Islet of Langerhans (tissue), 1 donor: Measurements from ENCODE around the gene EIF2B1.

Experiments used
- FAIRE-seq: peaks from one replicate; lab custom pipeline; 2011; peaks lifted over from hg19 to GRCh38; lab: Jason Lieb, UNC

EIF2B1 gene

GRCh38 chr12:123633379-123634141, at the start of gene EIF2B1, which contains the start of gene GTF2H3:
Gene EIF2B1, minus strand, starts transcription at chr12:123633686. Its CDS starts 129 bp downstream, at chr12:123633557.
Gene GTF2H3, plus strand, starts transcription at chr12:123633829. Its CDS starts 31 bp downstream, at chr12:123633860.
- FAIRE-seq: no peak

GRCh38 chr12:123681605-123682004, 48.1 kb upstream of the EIF2B1 start:
- no peak for FAIRE-seq

DNA sequence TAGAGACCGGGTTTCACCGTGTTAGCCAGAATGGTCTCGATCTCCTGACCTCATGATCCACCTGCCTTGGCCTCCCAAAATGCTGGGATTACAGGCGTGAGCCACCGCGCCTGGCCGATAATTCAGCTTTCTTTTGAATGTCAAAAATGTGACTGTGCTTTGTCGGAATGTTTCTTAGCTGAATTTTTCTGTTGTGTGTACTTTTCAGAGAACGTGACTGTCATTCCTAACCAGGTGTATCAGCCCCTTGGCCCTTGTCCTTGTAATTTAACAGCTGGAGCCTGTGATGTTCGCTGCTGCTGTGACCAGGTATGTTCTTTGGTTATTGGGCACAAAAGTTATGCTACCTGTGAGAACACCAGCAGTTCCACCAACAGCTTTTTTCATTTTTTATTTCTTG, 45.5 kb upstream of the EIF2B1 start:
- no peak for FAIRE-seq

GRCh38 chr12:123676616-123677320, 43.3 kb upstream of the EIF2B1 start:
- no peak for FAIRE-seq

GRCh38 chr12:123675436-123675835, 42.0 kb upstream of the EIF2B1 start:
- FAIRE-seq: no peak

- FAIRE-seq: no peak
Measured at GRCh38 chr12:123671876-123672275, 38.4 kb upstream of the EIF2B1 start.

DNA sequence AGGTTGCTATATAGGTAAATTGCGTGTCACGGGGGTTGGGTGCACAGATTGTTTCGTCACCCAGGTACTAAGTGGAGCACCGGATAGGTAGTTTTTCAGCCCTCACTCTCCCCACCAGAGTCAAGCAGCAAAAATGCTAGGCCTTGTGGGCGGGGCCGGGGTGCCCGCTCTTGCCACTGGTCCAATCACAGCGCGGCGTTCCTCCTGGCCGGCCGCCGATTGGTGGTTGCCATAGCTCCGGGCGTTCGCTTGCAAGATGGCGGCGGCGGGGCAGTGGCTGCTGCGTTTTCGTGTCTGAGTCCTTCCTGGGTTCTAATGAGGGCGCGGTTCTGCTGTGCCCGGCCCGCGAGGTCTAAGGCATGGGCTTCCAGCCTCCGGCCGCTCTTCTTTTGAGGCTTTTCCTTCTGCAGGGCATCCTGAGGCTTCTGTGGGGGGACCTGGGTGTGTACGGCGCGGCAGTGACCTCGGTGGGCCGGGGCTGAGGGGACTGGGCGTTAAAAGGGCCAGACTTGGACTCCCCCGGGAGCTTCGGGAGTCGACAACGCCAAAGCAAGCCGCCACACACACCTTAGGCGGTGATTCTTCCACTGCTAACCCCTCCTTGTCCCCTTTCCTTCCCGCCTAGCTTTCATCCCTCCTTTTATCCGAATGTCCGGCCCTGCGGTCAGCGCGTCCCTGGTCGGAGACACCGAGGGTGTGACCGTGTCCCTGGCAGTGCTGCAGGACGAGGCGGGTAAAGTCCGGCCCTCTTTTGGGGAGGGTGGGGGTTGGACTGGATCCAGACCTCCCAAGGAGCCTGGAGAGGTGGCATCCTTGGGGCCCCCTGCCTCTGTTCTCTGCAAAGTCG, 37.6 kb upstream of the EIF2B1 start, which contains the start of gene TCTN2:
TCTN2 (plus strand) TSS at position 232 of the 847 bp plus-strand sequence; CDS start at position 360, 128 bp downstream.
- no peak for FAIRE-seq

- no peak for FAIRE-seq
Measured at GRCh38 chr12:123667771-123668170, 34.3 kb upstream of the EIF2B1 start.

DNA sequence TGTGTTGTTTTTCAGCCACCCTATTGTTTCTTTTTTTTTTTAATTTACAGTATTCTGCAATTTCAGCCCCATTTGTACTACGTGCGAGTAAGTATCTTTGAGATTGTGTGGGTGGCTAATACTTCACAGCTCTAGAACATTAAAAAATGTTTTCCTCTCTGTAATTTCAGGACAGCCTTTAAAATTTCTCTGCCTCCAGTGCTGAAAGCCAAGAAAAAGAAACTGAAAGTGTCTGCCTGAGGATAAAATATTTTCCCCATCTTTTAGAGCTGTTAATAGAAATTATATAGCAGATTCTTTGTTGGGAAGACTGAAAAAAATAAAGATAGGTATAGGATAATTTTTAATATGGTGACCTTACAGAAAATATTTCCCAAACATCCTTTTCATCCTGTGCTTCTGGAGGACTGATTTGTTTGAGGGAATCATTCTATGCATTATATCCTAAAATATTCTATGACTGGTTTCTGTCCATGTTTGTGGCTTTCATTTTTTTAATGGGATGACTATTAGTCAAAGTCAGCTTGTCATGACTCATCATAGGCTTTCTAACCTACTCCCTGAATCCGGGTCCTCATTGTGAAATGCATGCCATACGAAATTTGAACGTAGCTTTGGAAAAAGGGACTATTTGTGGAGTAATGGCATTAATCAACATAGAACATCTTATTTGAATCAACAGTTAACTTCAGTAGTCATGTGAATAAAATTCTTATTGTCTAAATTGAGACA, 26.7 kb upstream of the EIF2B1 start:
- no peak for FAIRE-seq

GRCh38 chr12:123657211-123657610, 23.7 kb upstream of the EIF2B1 start:
- no peak for FAIRE-seq

GRCh38 chr12:123656392-123656791, 22.9 kb upstream of the EIF2B1 start:
- FAIRE-seq: no peak

GRCh38 chr12:123655420-123655819, 21.9 kb upstream of the EIF2B1 start:
- no peak for FAIRE-seq

GRCh38 chr12:123654129-123654701, 20.7 kb upstream of the EIF2B1 start:
- no peak for FAIRE-seq

DNA sequence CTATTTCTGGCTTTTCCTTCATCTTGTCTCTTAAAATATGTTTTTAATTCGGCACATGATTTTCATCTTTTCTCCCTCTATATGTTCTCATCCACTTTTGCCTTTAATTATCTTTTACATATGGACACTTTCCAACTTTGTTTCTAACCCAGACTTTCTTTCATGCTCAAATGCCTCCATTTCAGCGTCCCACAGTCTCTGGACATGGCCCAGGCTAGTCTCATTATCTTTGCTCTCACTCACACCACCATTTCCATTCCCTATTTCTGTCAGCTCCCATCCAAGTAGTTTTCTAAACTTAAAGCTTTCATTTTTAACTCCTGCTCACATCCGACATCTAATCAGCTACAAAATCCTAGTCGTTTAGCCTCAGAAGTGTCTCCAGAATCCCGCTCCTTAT, 14.9 kb upstream of the EIF2B1 start:
- no peak for FAIRE-seq

DNA sequence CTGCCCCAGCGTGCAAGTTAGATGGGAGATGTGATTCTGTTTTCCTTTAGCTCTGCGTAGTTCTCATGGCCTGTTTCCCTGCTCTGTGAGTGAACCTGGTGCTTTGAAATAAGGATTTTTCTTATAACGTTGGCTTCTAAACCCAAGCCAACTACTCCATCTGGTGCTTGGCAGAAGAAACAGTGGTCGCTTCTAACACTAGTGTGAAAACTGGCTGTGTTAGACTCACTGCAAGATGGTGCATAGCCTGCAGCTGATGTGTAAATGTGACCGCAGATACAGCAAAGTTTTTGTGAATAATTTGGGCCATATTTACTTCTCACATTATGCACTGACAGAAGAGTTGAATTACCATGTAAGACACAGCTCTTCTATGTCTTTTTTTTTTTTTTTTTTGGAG, 12.4 kb upstream of the EIF2B1 start:
- FAIRE-seq: no peak

GRCh38 chr12:123645380-123645779, 11.9 kb upstream of the EIF2B1 start:
- FAIRE-seq: no peak

DNA sequence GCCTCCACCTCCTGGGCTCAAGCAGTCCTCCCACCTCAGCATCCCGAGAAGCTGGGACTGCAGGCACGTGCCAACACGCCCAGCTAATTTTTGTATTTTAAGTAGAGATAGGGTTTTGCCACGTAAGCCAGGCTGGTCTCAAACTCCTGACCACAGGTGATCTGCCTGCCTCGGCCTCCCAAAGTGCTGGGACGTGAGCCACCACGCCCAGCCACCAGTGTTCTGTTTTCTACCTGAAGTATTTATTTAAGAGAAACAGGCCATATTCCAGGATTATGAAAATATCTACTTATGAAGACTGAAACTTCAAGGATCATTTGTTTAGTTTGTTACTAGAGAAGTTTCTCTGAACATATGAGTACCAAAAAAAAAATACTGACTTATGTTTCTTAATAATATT, 10.4 kb upstream of the EIF2B1 start:
- FAIRE-seq: no peak

DNA sequence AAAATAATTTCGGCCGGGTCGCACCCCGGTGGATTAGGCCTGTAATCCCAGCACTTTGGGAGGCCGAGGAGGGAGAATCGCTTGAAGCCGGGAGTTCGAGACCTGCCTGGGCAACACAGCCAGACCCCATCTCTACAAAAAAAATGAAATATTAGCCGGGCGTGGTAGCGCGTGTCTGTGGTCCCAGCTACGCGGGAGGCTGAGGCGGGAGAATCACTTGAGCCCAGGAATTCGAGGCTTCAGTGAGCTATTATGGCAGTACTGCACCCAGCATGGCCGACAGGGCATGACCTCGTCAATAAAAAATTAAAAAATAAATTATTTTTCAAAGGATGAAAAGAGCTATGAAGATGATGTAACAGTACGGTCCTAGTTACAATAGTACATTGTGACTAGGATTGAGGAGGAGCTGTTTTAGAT, 666 bp upstream of the EIF2B1 start:
- no peak for FAIRE-seq

- FAIRE-seq: no peak
Measured at GRCh38 chr12:123621619-123622530, 11.6 kb downstream of the EIF2B1 start.

DNA sequence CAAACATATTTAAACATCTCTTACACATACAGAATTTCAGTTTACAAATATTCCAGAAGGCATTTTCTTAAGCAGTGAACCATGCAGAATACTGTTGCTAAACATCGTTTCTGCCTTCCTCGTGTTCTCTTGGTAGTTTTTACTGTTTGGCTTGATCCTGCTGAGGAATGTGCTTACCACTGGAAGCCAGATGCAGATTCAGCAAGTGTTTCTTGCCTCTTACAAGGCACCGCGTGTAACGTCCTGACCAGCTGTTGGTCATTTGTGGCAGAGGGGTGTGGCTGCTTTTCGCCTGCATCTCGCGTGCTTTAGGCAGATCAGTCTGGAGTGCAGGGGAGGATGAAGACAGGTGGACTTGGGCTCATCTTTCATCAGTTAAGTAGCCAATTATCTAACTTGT, 12.4 kb downstream of the EIF2B1 start:
- no peak for FAIRE-seq
